NCI-H146 (cell line): Measurements from ENCODE around the gene A2M.
A peak's percentile ranks its signal among the peaks of the same experiment; 100 is the strongest.

Experiments
- DNase-seq: peaks from one replicate; lab custom pipeline; 2025; lab: John Stamatoyannopoulos, UW

A2M gene

GRCh38 chr12:9073076-9073475 lies 42.6 kb downstream of the A2M start:
- no peak for DNase-seq

DNA sequence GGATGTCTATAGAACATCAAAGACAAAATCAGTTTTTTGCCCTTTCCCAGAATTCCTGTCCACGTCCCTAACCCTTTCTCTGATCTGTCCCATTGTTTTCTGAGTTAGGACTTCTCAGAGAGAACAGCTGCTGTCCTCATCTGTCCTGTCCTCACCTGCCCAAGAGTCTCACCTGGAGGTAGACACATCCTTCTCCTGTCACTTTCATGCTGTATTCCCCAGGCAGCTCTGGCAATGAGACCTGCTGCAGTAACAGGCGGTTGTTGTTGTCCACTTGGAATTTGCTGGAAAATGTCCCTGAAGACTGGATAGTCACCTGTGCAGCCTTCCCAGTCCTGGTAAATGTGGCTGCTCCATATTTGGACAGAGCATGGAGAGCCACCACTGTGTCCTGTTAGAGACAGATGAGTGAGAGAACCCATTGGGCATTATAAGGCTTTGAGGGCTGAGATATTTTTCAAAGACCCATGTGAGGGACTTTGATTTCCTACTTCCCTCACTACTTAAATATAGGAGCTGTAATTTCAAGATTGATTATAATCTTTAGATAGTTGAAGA lies 43.2 kb downstream of the A2M start:
- no peak for DNase-seq

GRCh38 chr12:9071969-9072368 lies 43.8 kb downstream of the A2M start:
- DNase-seq, result no peak

DNA sequence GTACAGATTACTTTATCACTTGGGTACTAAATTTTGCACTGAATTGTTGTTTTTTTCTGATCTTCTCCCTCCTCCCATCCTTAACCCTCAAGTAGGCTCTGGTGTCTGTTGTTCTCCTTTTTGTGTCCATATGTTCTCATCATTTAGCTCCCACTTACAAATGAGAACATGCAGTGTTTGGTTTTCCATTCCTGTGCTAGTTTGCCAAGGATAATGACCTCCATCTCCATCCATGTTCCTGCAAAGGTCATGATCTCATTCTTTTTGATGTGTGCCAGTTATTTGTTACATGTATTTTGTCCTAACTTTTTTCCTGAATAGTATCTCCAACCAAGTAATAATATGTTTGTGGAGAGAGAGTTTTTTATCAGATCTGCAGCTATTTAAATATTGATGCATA lies 44.2 kb downstream of the A2M start:
- DNase-seq, result no peak

- DNase-seq, result no peak
Measured at GRCh38 chr12:9070351-9070750, 45.4 kb downstream of the A2M start.

GRCh38 chr12:9068600-9068999 lies 47.1 kb downstream of the A2M start:
- no peak for DNase-seq

DNA sequence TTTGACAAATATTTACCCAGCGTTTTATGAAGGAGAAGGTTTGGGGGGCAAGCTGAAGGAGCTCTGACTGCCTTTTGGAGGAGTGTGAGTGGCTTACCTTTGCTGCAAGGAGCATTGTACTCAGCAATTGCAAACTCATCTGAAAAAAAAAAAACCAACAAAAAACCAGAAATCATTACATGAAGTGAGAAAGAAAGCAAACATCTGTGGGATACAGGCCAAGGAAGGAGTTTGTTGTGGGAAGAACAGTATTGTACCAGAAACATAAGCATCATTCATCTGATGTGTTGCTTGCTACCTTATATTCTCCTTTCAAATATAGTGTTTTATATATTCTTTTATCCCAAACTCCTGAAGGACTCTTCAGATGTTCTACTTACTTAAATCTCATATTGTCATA lies 47.6 kb downstream of the A2M start:
- DNase-seq, result no peak

GRCh38 chr12:9066755-9067423 lies 48.8 kb downstream of the A2M start:
- no peak for DNase-seq

GRCh38 chr12:9066183-9066623 lies 49.5 kb downstream of the A2M start:
- DNase-seq, result no peak

DNA sequence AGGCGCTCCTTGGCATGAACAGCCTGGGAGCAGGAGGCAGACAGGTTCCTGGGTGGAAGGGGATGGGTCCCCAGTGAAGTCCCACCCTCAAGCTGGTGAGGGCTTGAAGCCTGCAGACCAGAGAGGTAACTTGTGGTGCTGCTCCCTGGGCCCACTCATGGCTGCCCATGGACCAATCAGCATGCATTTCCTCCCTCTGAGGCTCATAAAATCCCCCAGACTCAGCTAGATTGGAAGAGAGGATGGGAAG lies 50.2 kb downstream of the A2M start:
- DNase-seq, result no peak

GRCh38 chr12:9064815-9065606 lies 50.7 kb downstream of the A2M start:
- peak; percentile 59 for DNase-seq

GRCh38 chr12:9064201-9064814 lies 51.4 kb downstream of the A2M start:
- peak; percentile 55 for DNase-seq

GRCh38 chr12:9052610-9053009 lies 63.1 kb downstream of the A2M start:
- DNase-seq, result no peak

DNA sequence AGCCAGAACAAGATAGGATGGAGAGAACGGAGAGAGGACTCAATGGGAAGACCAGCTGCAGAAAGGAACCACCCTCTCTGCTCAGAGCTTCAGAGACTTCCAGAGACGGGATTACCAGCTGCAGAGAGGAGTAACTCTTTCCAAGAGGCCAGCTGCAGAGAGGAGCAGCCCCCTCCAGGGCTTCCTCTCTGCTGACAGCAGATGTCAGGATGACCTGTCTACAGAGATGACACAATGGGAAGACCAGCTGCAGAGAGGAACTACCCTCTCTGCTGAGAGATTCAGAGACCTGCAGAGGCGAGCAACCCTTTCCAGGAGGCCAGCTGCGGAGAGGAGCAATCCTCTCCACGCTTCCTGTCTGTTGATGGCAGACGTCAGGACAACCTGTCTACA lies 64.6 kb downstream of the A2M start:
- DNase-seq, result no peak

- no peak for DNase-seq
Measured at GRCh38 chr12:9050521-9051157, 65.1 kb downstream of the A2M start.

DNA sequence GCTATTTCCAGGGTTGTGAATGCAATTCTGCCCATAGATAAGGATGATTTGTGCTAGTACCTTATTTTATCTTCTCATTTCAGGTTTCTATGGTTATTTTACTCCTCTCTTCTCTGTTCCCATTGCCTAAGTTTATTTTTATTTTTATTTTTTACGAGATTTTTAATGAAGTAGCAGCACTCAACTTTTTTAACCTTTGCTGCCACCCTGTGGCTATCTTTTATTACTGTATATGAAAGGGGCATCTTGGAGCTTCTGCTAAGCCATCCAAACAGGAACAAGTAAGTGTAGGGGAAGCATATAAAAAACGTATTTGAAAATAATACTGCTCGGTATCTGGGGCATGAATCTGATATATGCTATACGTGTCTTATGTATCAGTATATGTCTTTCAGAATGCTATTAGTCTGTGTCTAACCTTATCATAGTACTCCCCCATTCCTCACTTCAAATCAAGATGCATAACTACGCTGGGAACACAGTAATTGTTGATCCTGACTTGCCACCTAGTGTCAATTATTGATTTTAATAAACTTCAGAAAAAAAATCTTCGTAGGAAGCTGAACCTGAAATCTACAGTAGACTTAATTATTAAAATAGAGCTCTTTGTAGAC lies 66.1 kb downstream of the A2M start:
- peak; percentile 9 for DNase-seq

DNA sequence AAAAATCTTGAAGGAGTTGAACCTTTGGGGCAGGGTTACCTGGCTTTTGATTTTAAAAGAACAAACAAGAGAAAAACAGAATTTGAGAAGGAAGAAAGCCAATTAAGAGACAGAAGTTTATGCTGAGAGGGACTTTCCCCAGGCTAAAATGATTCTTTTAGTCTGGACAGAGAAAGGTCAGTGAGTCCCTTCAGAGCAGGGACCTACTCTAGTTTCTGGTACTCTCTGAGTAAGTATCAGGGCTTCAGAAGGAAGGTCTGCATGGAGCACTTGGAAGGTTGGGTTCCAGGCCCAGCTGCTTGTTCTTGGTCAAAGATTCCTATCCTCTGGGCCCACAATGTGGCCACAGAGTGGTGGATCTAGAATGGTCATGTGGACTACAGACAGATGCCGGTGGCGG lies 66.8 kb downstream of the A2M start:
- no peak for DNase-seq

GRCh38 chr12:9047105-9047504 lies 68.6 kb downstream of the A2M start:
- DNase-seq, result no peak

DNA sequence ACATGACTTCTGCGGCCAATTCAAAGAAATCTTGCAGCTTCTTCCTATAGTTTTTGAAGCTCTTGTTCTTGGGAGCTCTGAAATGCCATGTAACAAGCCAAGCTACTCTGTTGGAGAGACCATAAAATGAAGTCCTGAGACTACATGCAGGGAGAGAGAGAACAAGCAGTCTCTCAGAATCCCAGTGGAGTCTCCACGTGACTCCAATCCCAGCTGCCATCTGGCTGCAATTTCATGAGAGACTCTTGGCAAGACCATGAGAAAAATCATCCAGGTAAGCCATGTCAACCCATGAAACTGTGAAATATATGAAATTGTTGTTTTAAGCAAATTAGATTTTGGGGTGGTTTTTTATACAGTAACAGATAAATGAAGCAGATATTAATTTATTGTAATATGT lies 72.0 kb downstream of the A2M start:
- no peak for DNase-seq

GRCh38 chr12:9041321-9041720 lies 74.4 kb downstream of the A2M start:
- no peak for DNase-seq

DNA sequence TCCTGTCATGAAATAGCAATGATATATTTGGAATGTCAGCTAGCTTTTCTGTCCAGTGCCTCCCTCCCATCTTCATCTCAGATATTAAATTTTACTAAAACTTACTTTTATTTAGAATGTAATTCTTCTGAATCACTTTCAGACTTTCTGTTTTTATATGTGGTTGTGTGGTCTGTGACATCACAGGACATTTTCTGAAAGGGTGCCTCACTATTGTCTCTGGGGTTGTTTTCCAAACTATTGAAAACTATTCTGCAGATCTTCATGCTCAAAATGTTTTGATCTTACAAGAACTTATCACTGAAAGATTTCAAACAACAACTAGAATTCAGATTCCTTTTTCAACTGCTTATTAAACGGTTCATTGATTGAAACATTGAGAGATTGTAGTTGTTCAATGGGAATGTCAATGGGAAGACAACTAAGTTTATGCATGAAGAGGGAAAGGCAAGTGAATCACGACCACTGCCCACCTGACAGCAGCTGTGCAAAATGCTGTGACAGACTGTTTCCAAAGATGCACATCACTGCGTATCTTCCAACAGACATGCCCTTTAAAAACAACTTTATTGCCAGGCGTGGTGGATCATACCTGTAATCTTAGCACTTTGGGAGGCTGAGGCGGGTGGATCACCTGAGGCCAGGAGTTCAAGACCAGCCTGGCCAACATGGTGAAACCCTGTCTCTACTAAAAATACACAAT lies 75.1 kb downstream of the A2M start:
- no peak for DNase-seq
